HG03469 (cell line): Measurements from ENCODE around the gene WASF2.
A peak's percentile ranks its signal among the peaks of the same experiment; 100 is the strongest.
"Not testable (repeated sequence)": the region's sequence is repeated elsewhere in the genome, so short reads cannot be mapped to it uniquely, and the experiment has no call there.

Experiments
- ATAC-seq: cut with Tn5 transposase; IDR thresholded peaks from one replicate; pipeline ENCODE4 v1.9.1; 2021; ENCODE audit warnings: mild to moderate bottlenecking, moderate library complexity, moderate number of reproducible peaks; ENCODE audit not compliant: unreplicated experiment

Gene WASF2

GRCh38 chr1:27499142-27499541, 9.2 kb upstream of the WASF2 start:
- no peak for ATAC-seq

DNA sequence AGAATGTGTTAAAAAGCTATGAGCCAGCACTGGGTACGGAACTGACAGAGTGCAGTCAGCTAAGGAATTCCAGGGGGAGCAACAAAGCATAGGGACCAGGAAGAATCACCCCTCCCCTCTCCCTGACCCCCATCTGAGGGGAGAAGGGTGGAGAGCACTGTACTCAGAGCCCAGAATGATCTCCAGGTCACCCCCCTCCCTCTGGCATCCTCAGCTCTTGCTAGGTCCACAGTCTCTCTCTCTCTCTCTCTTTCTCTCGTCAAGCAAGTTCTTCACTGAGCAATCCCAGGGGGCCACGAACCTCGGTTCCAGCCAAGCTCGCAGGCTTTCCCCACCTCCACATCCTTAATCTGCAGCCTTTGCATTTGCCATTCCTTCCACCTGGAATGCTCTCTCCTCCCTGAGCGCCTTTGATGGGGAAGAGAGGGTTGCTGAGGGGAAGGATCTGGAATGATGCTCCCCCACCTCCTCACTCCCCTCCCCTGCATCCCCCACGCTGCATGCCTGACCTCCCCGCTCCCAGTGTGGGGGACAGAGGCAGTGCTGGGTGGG, 6.7 kb upstream of the WASF2 start:
- ATAC-seq: no peak

- ATAC-seq: no peak
These were observed 2.8 kb upstream of the WASF2 start for GRCh38 chr1:27492796-27493195.

DNA sequence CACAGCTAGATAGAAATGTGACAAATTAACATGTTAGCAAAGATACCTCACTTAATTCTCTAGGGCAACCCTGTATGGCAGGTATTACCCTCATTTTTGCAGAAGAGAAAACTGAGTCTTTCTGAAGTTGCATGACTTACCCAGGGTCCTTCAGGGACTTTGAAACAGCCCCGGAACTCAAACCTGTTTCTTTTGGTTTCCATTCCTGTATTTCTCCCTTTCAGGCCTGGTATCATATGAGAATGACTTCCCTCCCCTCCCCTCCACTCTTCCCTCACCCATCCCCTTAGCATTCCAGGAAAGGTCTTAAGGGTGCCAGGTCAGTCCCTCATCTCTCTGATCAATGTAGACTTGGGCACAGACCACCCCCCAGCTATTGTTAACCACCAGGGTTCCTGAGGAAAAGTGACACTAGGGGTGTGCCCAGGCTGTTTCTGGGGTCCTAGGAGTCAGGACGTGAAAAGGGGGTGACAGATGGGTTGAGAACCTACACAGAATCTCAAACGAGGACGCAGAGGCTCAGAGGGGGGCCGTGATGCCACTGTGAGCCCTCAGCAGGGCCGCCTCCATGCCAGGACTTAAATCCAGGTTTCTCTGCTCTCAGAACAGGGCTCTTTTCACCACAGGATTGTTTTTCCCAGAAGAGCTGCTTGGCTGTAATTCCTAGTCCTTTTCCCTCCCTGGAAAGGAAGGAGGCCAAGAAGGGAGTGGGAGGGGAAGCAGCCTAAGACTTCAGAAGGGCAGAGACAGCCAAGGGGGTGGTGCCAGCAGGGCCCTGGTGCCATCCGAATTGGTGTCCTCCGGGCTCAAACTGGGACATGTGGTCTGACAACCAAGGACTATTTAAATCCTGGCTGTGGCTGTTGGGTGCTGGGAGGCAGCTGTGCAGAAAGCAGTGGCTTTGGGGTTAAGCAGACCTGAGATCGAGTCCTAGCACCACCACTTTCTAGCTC, 2.1 kb upstream of the WASF2 start:
- no peak for ATAC-seq

DNA sequence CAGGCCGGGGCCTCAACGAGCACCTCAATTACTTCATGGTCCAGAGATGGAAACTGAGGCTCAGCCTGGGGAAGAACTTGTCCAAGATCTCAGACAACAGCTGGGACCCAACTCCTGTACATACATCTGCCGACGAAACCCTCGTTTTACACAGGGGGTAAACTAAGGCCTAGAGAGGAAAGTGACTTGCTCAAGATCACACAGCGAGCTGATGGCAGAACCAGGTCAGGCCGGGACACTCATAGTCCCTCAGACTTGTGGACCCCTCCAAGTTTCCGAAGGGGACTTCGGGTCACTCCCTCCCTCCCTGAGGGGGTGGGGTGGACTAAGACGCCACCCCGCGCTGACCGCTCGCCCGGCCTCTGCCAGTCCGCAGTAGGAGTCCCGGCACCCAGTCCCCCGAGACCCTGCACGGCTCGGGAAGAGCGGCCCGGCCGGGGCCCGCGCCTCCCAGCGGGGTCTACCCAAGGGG, 430 bp downstream of the WASF2 start:
- ATAC-seq: peak; percentile 17

DNA sequence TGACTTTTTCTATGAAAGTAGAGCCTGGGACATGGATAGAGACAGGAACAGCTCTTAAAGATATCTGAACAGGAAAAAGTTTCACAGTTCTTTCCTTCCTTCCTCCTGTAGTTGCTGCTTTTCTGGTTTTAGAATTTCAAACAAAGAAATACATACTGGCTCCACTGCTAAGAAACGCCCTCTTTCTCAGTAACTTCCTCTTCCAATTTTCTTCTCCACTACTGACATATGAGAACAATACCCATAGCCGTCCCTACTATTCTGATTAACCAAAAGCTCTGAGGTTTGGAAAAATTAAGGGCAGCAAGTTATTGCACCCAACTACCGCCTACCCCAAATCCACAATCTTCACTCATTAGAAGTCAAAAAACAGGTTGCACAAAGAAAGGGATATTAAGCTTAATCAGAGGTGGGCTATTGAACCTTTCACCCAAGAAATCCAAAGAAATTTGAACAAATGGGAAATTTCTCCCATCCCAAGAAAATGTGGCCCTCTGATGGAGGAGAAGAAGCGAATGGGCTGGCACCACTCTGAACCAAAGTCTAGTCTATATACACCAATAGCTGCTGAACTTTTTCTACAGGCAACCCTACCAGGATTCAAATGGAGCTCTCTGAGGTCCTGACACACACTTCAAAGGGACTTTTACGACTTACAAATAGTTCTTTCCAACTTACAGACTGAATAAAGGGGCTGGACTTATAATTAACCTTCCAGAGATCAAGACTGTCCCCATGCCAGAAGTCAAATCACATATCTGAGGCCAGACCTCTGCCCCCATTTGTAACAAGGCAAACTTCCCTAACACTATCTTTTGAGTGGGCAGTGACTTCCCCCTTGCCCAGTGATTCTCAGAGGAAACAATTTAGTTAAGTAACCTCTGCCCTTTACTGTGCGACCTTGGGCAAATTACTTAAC, 1.7 kb downstream of the WASF2 start:
- no peak for ATAC-seq

DNA sequence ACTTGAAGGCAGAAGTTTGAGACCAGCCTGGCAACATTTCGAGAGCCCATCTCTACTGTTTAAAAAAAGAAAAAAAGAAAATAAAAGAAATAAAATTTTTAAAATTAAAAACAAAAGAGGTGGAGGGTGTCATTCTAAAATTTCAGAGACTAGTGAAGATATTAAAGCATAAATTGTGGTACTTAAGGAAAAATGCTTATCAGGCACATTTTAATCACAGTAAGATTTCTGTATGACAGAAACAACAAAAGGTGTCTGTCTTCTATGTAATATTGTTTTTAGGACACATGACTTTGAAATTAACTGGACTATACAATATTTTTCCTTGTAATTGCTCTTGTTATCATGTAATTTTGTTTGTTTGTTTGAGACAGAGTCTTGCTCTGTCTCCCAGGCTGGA, 4.6 kb downstream of the WASF2 start:
- no peak for ATAC-seq

DNA sequence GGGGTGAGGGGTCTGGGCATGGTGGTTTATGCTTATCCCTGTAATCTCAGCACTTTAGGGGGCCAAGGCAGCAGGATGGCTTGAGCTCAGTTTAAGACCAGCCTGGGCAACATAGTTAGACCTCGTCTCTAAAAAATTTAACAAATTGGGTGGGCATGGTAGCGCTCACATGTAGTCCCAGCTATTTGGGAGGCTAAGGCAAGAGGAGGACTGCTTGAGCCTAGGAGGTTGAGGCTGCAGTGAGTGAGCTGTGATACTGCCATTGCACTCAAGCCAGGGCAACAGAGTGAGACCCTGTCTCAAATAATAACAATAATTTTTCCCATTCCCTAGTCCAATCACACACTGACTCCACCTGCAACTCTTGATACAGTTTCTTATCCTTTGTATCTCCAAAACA, 6.3 kb downstream of the WASF2 start:
- no peak for ATAC-seq

GRCh38 chr1:27481994-27482620, 7.9 kb downstream of the WASF2 start:
- no peak for ATAC-seq

GRCh38 chr1:27478098-27478497, 11.9 kb downstream of the WASF2 start:
- ATAC-seq: no peak

DNA sequence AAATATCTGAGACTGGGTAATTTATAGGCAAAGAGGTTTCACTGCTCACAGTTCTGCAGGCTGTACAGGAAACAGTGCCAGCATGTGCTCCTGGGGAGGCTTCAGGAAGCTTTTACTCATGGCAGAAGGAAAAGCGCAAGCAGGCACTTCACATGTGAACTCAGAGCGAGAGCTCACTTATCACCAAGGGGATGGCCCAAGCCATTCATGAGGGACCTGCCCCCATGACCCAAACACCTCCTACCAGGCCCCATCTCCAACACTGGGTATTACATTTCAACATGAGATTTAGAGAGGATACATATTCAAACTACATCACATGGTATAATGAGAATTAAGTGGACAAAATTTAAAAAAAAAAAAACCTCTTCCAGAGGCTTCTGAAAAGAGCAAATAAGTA, 13.7 kb downstream of the WASF2 start:
- no peak for ATAC-seq

GRCh38 chr1:27475720-27476119, 14.2 kb downstream of the WASF2 start:
- no peak for ATAC-seq

- ATAC-seq: no peak
These were observed 16.2 kb downstream of the WASF2 start for GRCh38 chr1:27473755-27474154.

DNA sequence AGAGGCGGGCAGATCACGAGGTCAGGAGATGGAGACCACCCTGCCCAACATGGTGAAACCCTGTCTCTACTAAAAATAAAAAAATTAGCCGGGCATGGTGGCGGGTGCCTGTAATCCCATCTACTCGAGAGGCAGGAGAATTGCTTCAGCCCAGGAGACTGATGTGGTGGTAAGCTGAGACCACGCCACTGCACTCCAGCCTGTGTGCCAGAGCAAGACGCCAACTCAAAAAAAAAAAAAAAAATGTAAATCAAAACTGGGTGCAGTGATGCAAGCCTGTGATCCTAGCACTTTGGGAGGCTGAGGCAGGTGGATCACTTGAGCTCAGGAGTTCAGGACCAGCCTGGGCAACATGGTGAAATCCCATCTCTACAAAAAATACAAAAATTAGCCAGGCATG, 17.9 kb downstream of the WASF2 start:
- not testable (repeated sequence) for ATAC-seq

GRCh38 chr1:27471477-27471876, 18.5 kb downstream of the WASF2 start:
- no peak for ATAC-seq

- ATAC-seq: no peak
These were observed 20.6 kb downstream of the WASF2 start for GRCh38 chr1:27469334-27469733.

DNA sequence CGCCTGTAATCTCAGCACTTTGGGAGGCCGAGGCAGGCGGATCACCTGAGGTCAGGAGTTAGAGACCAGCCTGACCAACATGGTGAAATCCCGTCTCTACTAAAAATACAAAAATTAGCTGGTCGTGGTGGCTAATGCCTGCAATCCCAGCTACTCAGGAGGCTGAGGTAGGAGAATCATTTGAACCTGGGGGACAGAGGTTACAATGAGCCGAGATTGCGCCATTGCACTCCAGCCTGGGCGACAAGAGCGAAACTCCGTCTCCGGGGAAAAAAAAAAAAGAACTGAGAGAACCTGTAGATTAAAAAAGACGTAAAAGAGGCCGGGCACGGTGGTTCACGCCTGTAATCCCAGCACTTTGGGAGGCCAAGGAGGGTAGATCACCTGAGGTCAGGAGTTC, 21.6 kb downstream of the WASF2 start:
- ATAC-seq: not testable (repeated sequence)

DNA sequence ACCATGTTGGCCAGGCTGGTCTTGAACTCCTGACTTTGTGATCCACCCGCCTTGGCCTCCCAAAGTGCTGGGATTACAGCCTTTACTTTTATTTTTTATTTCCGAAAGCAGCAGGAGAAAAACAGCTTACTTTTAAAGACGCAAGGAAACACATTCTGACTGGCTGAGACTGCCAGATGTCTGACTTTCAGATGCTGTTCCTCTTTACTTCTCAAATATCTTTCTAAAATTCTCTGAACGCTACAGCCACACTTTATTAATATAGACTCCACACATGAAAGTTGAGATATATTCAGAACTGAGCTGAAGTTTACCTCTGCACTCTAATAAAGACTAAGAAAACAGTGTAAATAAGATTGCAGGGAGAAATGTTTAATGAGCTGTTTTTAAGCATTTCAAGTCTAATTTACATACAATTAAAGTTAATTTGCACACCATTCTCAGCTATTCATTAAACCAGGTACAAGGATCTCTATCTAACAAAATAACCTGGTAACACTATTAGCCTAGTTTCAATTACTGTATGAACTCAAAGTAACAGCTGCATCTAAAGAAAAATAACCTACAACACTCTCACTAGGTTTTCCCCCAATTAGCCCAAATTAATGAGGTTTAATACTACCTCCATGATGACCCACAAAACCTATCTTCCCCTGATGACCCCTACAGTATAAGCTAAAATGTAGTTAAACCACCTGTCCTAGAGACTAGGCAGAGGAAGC, 24.9 kb downstream of the WASF2 start:
- no peak for ATAC-seq

- ATAC-seq: not testable (repeated sequence)
These were observed 26.1 kb downstream of the WASF2 start for GRCh38 chr1:27463916-27464315.

DNA sequence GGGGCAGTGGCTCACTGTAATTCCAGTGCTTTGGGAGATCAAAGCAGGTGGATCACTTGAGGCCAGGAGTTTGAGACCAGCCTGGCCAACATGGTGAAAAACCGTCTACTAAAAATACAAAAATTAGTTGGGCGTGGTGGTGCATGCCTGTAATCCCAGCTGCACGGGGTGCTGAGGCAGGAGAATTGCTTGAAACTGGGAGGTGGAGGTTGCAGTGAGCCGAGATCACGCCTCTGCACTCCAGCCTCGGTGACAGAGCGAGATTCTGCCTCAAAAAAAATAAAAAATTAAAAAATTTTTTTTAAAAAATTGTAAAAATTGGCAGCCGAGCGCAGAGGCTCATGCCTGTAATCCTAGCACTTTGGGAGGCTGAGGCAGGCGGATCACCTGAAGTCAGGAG, 31.4 kb downstream of the WASF2 start:
- not testable (repeated sequence) for ATAC-seq
